NCI-H1048 (cell line): Measurements from ENCODE around the gene TENM4.
"Not testable (repeated sequence)": the region's sequence is repeated elsewhere in the genome, so short reads cannot be mapped to it uniquely, and the experiment has no call there.

Source experiments
- DNase-seq: peaks from one replicate; lab custom pipeline; 2025; lab: John Stamatoyannopoulos, UW

TENM4 gene

GRCh38 chr11:79244241-79244772, 196.5 kb downstream of the TENM4 start:
- DNase-seq: no peak

DNA sequence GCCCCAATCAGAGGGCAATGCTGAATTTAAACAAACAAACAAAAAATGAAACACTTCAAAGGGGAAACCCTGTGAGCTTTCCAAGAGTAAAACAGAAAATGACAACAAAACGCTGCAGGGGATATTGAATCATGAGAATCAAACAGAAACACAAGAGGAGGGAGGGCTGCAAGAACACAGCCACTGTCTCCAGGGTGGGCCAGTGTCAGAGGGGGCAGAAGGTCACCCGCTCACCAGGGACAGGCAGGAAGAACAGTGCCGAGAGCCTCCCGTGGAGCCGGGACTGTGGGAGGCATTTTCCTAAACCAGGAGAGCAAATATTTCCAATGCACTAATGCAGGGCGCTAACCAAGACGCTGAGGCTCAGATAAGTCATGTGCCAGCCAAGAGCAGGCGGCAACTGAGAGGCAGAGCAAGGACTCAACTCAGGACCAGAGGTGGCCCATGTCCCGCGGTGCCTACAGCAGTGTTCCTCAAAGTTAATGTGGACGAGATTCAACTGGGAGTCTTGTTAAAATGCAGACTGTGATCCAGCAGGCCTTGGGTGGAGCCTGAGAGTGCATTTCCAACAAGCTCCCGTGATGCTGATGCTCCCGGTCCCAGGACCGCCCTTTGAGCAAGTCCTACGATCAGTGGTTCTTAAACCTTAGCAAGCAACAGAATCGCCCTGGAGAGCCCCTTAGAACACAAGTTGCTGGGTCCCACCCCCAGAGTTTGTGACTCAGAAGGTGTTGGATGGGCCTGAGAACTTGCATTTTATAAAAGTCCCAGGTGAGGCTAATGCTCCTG, 197.2 kb downstream of the TENM4 start:
- no peak for DNase-seq

DNA sequence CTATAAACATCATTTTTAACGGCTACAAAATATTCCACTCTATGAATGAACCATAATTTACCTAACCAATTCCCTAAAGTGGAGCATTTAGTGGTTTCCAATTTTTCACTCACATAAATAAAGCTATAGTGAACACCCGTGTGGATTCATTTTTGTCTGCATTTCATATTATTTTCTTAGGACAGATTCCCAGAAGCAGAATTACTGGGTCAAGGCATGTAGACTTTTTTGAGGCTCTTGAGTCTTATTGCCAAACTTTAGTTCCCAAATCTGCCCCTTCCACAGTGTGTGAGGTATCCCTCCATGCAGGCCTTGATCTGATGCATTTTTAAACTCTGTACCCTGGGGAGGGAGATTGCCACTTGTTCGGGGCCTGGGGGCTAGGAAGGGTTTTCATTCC, 198.2 kb downstream of the TENM4 start:
- no peak for DNase-seq

DNA sequence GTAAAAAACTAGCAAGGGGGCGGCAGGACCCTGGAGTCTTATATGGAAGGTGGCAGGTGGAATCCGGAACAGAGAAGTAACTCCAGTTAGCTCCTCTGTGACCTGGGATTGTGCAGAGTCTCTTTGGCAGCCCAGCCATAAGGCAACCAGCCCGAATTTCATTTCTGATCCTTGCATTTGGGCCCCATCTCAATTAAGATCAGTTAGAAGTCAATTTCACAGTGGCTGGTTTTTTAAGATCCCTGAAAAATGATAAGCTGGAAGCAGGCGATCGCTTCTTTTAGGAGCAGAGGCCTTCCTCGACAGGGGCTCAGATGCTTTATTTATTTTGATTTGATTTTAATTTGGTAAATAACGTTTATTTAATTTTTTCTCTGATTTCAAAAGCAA, 199.0 kb downstream of the TENM4 start:
- DNase-seq: no peak

- no peak for DNase-seq
Measured at GRCh38 chr11:79241205-79241851, 199.5 kb downstream of the TENM4 start.

- no peak for DNase-seq
Measured at GRCh38 chr11:79237703-79238102, 203.1 kb downstream of the TENM4 start.

GRCh38 chr11:79237091-79237490, 203.7 kb downstream of the TENM4 start:
- no peak for DNase-seq

GRCh38 chr11:79236541-79236971, 204.3 kb downstream of the TENM4 start:
- DNase-seq: no peak

GRCh38 chr11:79235696-79236095, 205.1 kb downstream of the TENM4 start:
- DNase-seq: no peak

DNA sequence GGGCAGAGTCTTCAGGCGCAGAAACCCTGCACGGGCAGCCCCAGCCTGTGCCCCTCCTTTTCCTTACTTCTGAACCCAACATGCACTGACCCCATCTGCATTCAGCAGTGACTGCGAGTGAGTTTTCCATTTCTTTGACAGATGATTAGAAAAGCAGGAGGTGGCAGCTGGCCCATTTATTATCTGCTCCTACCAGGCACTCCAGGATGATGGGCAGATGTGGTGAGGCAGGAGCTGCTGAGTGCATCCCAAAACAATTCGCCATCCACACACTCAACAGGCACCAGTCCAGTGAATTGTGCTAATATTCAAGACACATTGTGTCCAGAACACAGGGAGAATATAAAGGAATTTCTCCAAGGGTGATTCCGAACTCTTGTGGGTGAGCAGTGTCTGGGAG, 208.5 kb downstream of the TENM4 start:
- no peak for DNase-seq

GRCh38 chr11:79229047-79229446, 211.8 kb downstream of the TENM4 start:
- DNase-seq: no peak

DNA sequence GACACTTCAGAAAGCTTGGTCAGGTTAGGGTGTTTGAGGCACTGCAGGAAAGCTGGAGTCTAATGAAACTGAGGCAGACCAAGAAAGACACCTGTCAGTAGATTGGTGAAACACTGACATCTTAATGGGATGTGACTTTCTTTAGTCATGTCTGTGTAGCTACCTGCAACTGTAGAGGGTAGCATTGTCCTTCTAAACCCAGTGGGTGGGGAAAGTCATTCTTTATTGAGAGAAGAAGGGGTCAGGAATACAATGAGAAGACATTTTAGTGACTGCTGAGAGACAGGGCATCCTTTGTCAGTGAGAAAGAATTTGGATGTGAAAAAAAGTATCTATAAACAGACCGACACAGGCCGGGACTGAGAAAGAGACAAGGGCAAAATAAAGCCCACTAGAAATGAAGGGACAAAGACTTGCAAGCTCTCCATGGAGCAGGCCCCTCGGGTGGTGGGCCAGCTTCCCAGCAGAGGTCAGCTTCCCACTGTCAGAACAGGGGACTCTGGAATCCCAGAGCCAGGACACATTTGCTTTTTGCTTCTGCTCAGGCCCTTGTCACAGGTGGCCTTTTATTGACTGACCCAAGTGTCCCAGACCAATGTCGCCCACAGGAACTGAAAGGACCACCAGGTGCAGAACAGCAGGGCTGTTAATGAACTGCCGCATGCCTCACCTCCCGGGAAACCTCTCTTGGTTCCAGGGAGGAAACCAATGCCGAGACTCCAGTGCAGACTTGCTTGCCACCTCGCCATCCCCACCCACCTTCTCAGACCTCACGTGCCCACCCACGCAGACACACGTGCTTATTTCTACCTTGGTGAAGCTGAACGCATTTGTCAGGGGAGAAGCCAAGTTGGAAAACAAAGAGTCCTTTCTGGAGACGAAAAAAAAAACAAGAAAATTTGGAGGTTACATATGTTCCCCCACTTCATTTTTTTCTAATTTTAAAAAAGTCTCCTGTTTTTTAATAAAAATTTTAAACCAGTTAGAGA, 212.8 kb downstream of the TENM4 start:
- no peak for DNase-seq

- DNase-seq: no peak
Measured at GRCh38 chr11:79227308-79227707, 213.5 kb downstream of the TENM4 start.

DNA sequence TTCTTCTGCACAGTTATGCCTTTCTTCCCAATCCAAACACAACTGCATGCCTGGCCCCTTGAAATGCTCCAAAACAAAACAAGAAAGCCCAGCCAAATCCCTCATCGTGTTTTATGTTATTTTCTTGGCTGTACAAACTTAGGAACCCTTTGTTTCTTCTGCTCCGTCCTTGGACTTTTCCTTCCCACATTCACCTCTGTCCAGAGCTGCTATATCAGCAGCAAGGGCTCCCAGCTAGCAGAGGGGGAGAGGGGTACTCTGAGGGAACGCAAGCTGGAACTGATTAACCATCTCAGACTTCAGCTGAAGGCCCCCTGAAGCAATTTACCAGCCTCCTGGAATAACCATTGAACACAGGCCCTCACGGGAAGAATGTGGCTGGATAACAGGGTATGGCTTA, 214.7 kb downstream of the TENM4 start:
- DNase-seq: no peak

DNA sequence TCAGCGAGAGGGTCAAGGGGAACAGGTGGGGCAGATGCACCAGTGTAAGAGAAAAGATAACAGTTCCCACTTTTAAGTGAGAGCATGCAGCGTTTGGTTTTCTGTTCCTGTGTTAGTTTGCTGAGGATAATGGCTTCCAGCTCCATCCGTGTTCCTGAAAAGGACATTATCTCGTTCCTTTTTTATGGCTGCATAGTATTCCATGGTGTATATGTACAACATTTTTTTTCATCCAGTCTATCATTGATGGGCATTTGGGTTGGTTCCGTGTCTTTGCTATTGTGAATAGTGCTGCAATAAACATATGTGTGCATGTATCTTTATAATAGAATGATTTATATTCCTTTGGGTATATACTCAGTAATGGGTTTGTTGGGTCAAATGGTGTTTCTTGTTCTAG, 218.7 kb downstream of the TENM4 start:
- not testable (repeated sequence) for DNase-seq

- DNase-seq: no peak
Measured at GRCh38 chr11:79221444-79222130, 219.2 kb downstream of the TENM4 start.

DNA sequence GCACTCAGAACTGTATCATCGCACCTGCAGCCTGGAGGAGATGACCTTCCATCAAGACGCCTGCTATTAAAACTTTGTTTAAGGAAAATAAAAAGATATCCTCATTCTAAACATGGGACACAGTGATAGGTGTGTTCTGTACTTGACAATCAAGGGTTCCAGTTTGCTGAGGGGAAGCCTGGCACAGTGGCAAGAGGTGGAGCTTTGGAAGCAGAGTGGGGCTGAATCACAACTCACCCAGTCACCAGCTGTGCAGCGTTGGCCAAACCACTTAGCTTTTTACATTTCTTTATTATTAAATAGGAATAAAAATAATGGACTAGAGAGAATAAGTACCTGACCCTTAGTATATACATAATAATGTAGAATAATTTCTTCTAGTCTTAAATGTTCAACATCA, 220.7 kb downstream of the TENM4 start:
- DNase-seq: no peak

GRCh38 chr11:79219186-79220045, 221.4 kb downstream of the TENM4 start:
- no peak for DNase-seq

DNA sequence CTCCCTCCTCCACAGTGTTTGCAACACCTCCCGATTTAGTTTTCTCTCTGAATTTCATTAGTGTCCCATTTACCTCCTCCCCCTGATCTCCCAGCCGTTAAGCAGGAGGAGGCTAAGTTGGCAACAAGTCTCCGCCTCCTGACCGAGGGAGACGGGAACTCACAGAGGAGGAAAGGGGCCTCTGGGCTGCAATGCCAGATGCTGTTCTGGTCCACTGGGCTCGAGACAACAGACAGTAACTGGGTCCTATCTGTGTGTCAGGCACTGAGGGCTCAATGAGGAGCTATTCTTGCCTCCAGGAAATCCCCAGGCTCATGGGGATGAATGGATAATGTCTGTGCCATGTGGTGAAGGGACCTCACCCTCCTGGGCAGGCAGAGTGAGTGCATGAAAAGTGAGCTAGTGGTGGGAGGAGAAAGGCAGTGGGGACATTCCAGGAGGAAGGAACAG, 228.1 kb downstream of the TENM4 start:
- no peak for DNase-seq

GRCh38 chr11:79209540-79210266, 231.1 kb downstream of the TENM4 start:
- no peak for DNase-seq
